GM18507 (cell line): Measurements from ENCODE around the gene ARG2.

Source experiments
- DNase-seq: peaks from one replicate; pipeline ENCODE4 v3.0.0; 2011; ENCODE audit warnings: low read depth; ENCODE audit not compliant: insufficient read length; ENCODE audit errors: extremely low spot score
- FAIRE-seq: peaks from 2 replicates; lab custom pipeline; 2011; peaks lifted over from hg19 to GRCh38; lab: Jason Lieb, UNC

ARG2 gene

GRCh38 chr14:67630186-67630585, 10.5 kb downstream of the ARG2 start:
- FAIRE-seq: no peak

GRCh38 chr14:67630938-67631337, 11.2 kb downstream of the ARG2 start:
- FAIRE-seq (no peak), DNase-seq (no peak)

More at GRCh38 chr14:67630186-67630585, 10.5 kb downstream of the ARG2 start:
- no peak for DNase-seq

- FAIRE-seq: no peak
- no peak for DNase-seq
Observed at GRCh38 chr14:67633451-67634147, 13.9 kb downstream of the ARG2 start.

GRCh38 chr14:67636361-67636919, 16.7 kb downstream of the ARG2 start:
- DNase-seq (no peak), FAIRE-seq (no peak)

GRCh38 chr14:67638642-67639041, 18.9 kb downstream of the ARG2 start:
- DNase-seq (no peak), FAIRE-seq (no peak)

GRCh38 chr14:67641480-67641879, 21.8 kb downstream of the ARG2 start:
- no peak for FAIRE-seq

GRCh38 chr14:67641902-67642749, 22.4 kb downstream of the ARG2 start:
- FAIRE-seq (no peak), DNase-seq (no peak)

More at GRCh38 chr14:67641480-67641879, 21.8 kb downstream of the ARG2 start:
- DNase-seq: no peak

GRCh38 chr14:67643713-67644112, 24.0 kb downstream of the ARG2 start:
- FAIRE-seq: no peak
- DNase-seq: no peak

GRCh38 chr14:67644428-67644827, 24.7 kb downstream of the ARG2 start:
- FAIRE-seq (no peak), DNase-seq (no peak)

GRCh38 chr14:67645414-67645813, 25.7 kb downstream of the ARG2 start:
- no peak for FAIRE-seq
- DNase-seq: no peak

GRCh38 chr14:67646131-67646530, 26.4 kb downstream of the ARG2 start:
- no peak for FAIRE-seq
- DNase-seq: no peak

GRCh38 chr14:67650151-67650550, 30.4 kb downstream of the ARG2 start:
- FAIRE-seq: no peak
- no peak for DNase-seq

- DNase-seq (no peak), FAIRE-seq (no peak)
Observed at GRCh38 chr14:67650694-67651093, 31.0 kb downstream of the ARG2 start.

- FAIRE-seq (no peak), DNase-seq (no peak)
Observed at GRCh38 chr14:67652189-67652588, 32.5 kb downstream of the ARG2 start.

GRCh38 chr14:67653651-67654280, 34.0 kb downstream of the ARG2 start:
- DNase-seq (no peak), FAIRE-seq (no peak)

GRCh38 chr14:67663633-67664032, 43.9 kb downstream of the ARG2 start:
- DNase-seq (no peak), FAIRE-seq (no peak)

GRCh38 chr14:67665868-67666267, 46.1 kb downstream of the ARG2 start:
- DNase-seq (no peak), FAIRE-seq (no peak)

GRCh38 chr14:67666750-67667449, 47.2 kb downstream of the ARG2 start:
- no peak for DNase-seq
- FAIRE-seq: peak; percentile 59

- peak; percentile 71 for FAIRE-seq
- DNase-seq: no peak
Observed at GRCh38 chr14:67668559-67668958, 48.8 kb downstream of the ARG2 start.
